OCI-LY7 (cell line): ENCODE results near the gene ACBD3. TPM values are rescaled to one million over a fixed set of nuclear protein-coding genes. Genes with fewer than 3 reads are reported as not detected.

ENCODE experiments used
- BruUV-seq: library from RNA; stranded (reverse); fragments of 400-500 nt; replicated peaks from 2 replicates; lab custom pipeline; 2021; lab: Mats Ljungman, UMichigan
- CTCF ChIA-PET: fragments of 300-600 bp; sonication (Branson Sonifier 250); formaldehyde crosslinking; loops from one replicate; lab custom pipeline; 2022; ENCODE audit warnings: antibody characterized with exemption; ENCODE audit not compliant: unreplicated experiment; lab: Charles Lee
- POLR2A ChIA-PET: fragments of 300-600 bp; sonication (Branson Sonifier 250); formaldehyde crosslinking; loops from one replicate; lab custom pipeline; 2022; ENCODE audit warnings: antibody characterized with exemption; lab: Charles Lee
- DNase-seq: peaks from one replicate; pipeline ENCODE4 v3.0.0-alpha.2; 2015; ENCODE audit warnings: low spot score
- H2AFZ ChIP-seq: fragments of 200-600 bp; sonication (generic), shearing (Covaris generic); 2 replicates; pipeline ENCODE4 v1.6.1; 2014; ENCODE audit warnings: mild to moderate bottlenecking, antibody characterized with exemption, low read length, moderate library complexity
- H3K27ac ChIP-seq: fragments of 200-600 bp; sonication (generic); 2 replicates; pipeline ENCODE4 v1.5.1; 2014; ENCODE audit warnings: mixed run types, low read depth, mild to moderate bottlenecking, moderate library complexity, low read length, inconsistent platforms; ENCODE audit not compliant: poor library complexity, severe bottlenecking
- H3K36me3 ChIP-seq: fragments of 200-600 bp; sonication (generic); 2 replicates; pipeline ENCODE4 v1.6.1; 2014; ENCODE audit warnings: mild to moderate bottlenecking, antibody characterized with exemption, low read length, moderate library complexity, mixed read lengths; ENCODE audit not compliant: insufficient read depth
- H3K4me1 ChIP-seq: fragments of 200-600 bp; sonication (generic); 2 replicates; pipeline ENCODE4 v1.5.1; 2014; ENCODE audit warnings: mild to moderate bottlenecking, low read length; ENCODE audit not compliant: insufficient read depth, poor library complexity, severe bottlenecking
- H3K4me2 ChIP-seq: fragments of 200-600 bp; sonication (generic); 2 replicates; pipeline ENCODE4 v1.6.1; 2014; ENCODE audit warnings: mild to moderate bottlenecking, low read length
- H3K4me3 ChIP-seq: fragments of 200-600 bp; sonication (generic); 2 replicates; pipeline ENCODE4 v1.5.1; 2014; ENCODE audit warnings: mild to moderate bottlenecking, low read depth, low read length; ENCODE audit not compliant: poor library complexity, severe bottlenecking
- H3K79me2 ChIP-seq: fragments of 200-600 bp; sonication (generic); 2 replicates; pipeline ENCODE4 v1.6.1; 2016; ENCODE audit warnings: low read depth, mild to moderate bottlenecking, low read length, moderate library complexity, mixed read lengths; ENCODE audit not compliant: insufficient read depth
- H3K9me2 ChIP-seq: fragments of 200-600 bp; sonication (generic); 2 replicates; pipeline ENCODE4 v1.6.1; 2016; ENCODE audit warnings: mild to moderate bottlenecking, low read length, mixed read lengths; ENCODE audit not compliant: insufficient read depth
- H3K9me3 ChIP-seq: fragments of 200-600 bp; sonication (generic); 2 replicates; pipeline ENCODE4 v1.6.1; 2014; ENCODE audit warnings: mild to moderate bottlenecking, mixed run types, low read length, mixed read lengths
- H4K20me1 ChIP-seq: fragments of 200-600 bp; sonication (generic); 2 replicates; pipeline ENCODE4 v1.6.1; 2014; ENCODE audit warnings: mild to moderate bottlenecking, antibody characterized with exemption, low read length, moderate library complexity, mixed read lengths; ENCODE audit not compliant: insufficient read depth
- EZH2phosphoT487 ChIP-seq: fragments of 200-600 bp; sonication (generic); IDR thresholded peaks from 2 replicates; pipeline ENCODE4 v1.6.1; 2018; ENCODE audit warnings: low read depth, borderline replicate concordance, mild to moderate bottlenecking, mixed run types, antibody characterized with exemption, low read length, moderate library complexity, mixed read lengths
- intact Hi-C: fragments of 100-400 bp; cut with micrococcal nuclease; formaldehyde crosslinking; loops from one replicate; pipeline ENCODE4 v1.10.0; 2022; ENCODE audit not compliant: unreplicated experiment
- total RNA-seq, 2 experiments: library from RNA; depleted of rRNA in 1 of 2; stranded (reverse); fragments of >200 nt in 1 of 2; shearing (Covaris generic) in 1 of 2; gene quantifications; 2 replicates each; pipeline ENCODE4 v1.2.3, GENCODE V29; 2014 to 2022
- TF ChIP-seq, protein P1 (sequence below): fragments of 200-600 bp; sonication (generic); conservative IDR thresholded peaks from 2 replicates; pipeline ENCODE4 v1.5.1; 2014; ENCODE audit warnings: mild to moderate bottlenecking, antibody characterized with exemption, low read length, moderate library complexity, mixed read lengths

The ACBD3 gene
- total RNA-seq, 2 experiments from 2014 or later = 30.3 to 51.7 TPM

GRCh38 chr1:226109829-226110248 lies 76.7 kb downstream of the ACBD3 start:
- intact Hi-C loops = loop anchor here (1.0 kb wide), 3 partner anchors 27 to 111 kb away; partner anchors contain the start of gene SDE2
- Histone ChIP-seq H4K20me1 (no peaks in the 10 kb centered on the region), H3K36me3 (no peaks in the 10 kb centered on the region), H3K79me2 (no peaks in the 10 kb centered on the region), H3K27ac (peak overlapping the region; percentile 80), H2AFZ (peak overlapping the region; percentile 57), H3K4me2 (peak overlapping the region; percentile 74), H3K4me1 (peaks cover 41% of the 10 kb centered on the region), H3K9me3 (no peaks in the 10 kb centered on the region), H3K4me3 (peak overlapping the region; percentile 73), H3K9me2 (no peaks in the 10 kb centered on the region)
- no TSS peak for BruUV-seq
- ChIA-PET POLR2A (interaction anchor here (0.6 to 3.2 kb wide), 8 partner anchors 9 to 110 kb away, joined by 3 to 10 read pairs (median 4); partner anchors contain the start of gene SDE2), CTCF (interaction anchor here (1.0 to 1.1 kb wide), 2 partner anchors 16 to 45 kb away, joined by 3 to 5 read pairs; no protein-coding TSS in a partner anchor)
- DNase-seq = peak; percentile 72
- no peak for TF ChIP-seq EZH2phosphoT487
- TF ChIP-seq, protein P1, sequence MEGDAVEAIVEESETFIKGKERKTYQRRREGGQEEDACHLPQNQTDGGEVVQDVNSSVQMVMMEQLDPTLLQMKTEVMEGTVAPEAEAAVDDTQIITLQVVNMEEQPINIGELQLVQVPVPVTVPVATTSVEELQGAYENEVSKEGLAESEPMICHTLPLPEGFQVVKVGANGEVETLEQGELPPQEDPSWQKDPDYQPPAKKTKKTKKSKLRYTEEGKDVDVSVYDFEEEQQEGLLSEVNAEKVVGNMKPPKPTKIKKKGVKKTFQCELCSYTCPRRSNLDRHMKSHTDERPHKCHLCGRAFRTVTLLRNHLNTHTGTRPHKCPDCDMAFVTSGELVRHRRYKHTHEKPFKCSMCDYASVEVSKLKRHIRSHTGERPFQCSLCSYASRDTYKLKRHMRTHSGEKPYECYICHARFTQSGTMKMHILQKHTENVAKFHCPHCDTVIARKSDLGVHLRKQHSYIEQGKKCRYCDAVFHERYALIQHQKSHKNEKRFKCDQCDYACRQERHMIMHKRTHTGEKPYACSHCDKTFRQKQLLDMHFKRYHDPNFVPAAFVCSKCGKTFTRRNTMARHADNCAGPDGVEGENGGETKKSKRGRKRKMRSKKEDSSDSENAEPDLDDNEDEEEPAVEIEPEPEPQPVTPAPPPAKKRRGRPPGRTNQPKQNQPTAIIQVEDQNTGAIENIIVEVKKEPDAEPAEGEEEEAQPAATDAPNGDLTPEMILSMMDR = no peak

DNA sequence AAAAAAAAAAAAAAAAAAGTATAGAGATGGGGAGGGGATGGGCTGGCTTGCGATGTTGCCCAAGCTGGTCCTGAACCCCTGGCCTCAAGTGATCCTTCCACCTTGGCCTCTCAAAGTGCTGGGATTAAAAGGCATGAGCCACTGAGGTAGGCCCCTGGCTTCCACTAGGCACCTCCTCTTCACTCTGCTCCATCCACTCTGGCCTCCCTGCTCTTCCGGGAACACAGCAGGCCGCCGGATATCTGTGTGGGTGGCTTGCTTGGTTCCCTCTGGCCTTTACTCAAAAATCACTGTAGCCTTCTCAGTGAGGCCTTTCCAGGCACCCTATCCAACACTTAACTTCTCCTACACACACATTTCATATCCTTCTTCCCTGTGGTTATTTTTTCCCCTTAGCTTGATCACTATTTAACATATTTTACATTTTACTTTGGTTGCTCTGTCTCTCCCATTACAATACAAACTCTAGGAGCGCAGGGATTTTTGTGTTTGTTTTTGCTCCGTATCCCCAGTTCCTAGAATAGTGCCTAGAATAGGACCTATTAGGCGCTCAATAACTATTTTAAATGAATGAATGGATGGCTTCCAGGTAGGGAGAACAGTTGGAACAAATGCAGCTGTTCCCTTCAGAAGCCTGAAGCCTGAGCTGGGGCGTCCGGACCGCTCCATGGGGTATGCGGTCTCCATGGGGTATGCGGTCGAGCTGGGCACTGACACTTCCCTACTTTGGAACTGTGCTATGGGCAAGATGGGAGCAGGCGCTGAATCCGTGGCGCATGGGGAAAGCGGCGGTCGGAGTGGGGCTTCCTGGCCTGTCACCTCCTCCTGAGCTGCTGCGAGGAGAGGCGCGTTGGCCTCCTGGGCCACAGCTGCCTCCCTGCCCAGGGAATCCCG lies 77.4 kb downstream of the ACBD3 start:
- intact Hi-C loops = no loop called here
- Histone ChIP-seq H4K20me1 (no peaks in the 10 kb centered on the region), H2AFZ (no peak overlapping the region), H3K9me3 (no peaks in the 10 kb centered on the region), H3K9me2 (no peaks in the 10 kb centered on the region), H3K36me3 (no peaks in the 10 kb centered on the region), H3K4me3 (peak overlapping the region; percentile 73), H3K4me1 (peaks cover 41% of the 10 kb centered on the region), H3K27ac (no peak overlapping the region), H3K4me2 (peak overlapping the region; percentile 31), H3K79me2 (no peaks in the 10 kb centered on the region)
- ChIA-PET POLR2A (interaction anchor here (0.7 to 3.2 kb wide), 10 partner anchors 11 to 505 kb away, joined by 3 to 10 read pairs (median 4); partner anchors contain the start of gene SDE2), CTCF (interaction anchor here (1.0 to 1.1 kb wide), 2 partner anchors 16 to 44 kb away, joined by 3 to 5 read pairs; no protein-coding TSS in a partner anchor)
- no TSS peak for BruUV-seq
- TF ChIP-seq, protein P1 = no peak
- TF ChIP-seq EZH2phosphoT487 = no peak
- DNase-seq = no peak
